ENCODE measurements around the gene TPTE2.

GRCh38 chr13:19606152-19606551, 44.8 kb upstream of the TPTE2 start:
- no peak for TF ChIP-seq MTA3 (IDR thresholded peaks at IDR 0.05; ENCODE audit: borderline replicate concordance)
- no peak for TF ChIP-seq ATF7 (IDR thresholded peaks at IDR 0.05)
- TF ChIP-seq, protein P1, sequence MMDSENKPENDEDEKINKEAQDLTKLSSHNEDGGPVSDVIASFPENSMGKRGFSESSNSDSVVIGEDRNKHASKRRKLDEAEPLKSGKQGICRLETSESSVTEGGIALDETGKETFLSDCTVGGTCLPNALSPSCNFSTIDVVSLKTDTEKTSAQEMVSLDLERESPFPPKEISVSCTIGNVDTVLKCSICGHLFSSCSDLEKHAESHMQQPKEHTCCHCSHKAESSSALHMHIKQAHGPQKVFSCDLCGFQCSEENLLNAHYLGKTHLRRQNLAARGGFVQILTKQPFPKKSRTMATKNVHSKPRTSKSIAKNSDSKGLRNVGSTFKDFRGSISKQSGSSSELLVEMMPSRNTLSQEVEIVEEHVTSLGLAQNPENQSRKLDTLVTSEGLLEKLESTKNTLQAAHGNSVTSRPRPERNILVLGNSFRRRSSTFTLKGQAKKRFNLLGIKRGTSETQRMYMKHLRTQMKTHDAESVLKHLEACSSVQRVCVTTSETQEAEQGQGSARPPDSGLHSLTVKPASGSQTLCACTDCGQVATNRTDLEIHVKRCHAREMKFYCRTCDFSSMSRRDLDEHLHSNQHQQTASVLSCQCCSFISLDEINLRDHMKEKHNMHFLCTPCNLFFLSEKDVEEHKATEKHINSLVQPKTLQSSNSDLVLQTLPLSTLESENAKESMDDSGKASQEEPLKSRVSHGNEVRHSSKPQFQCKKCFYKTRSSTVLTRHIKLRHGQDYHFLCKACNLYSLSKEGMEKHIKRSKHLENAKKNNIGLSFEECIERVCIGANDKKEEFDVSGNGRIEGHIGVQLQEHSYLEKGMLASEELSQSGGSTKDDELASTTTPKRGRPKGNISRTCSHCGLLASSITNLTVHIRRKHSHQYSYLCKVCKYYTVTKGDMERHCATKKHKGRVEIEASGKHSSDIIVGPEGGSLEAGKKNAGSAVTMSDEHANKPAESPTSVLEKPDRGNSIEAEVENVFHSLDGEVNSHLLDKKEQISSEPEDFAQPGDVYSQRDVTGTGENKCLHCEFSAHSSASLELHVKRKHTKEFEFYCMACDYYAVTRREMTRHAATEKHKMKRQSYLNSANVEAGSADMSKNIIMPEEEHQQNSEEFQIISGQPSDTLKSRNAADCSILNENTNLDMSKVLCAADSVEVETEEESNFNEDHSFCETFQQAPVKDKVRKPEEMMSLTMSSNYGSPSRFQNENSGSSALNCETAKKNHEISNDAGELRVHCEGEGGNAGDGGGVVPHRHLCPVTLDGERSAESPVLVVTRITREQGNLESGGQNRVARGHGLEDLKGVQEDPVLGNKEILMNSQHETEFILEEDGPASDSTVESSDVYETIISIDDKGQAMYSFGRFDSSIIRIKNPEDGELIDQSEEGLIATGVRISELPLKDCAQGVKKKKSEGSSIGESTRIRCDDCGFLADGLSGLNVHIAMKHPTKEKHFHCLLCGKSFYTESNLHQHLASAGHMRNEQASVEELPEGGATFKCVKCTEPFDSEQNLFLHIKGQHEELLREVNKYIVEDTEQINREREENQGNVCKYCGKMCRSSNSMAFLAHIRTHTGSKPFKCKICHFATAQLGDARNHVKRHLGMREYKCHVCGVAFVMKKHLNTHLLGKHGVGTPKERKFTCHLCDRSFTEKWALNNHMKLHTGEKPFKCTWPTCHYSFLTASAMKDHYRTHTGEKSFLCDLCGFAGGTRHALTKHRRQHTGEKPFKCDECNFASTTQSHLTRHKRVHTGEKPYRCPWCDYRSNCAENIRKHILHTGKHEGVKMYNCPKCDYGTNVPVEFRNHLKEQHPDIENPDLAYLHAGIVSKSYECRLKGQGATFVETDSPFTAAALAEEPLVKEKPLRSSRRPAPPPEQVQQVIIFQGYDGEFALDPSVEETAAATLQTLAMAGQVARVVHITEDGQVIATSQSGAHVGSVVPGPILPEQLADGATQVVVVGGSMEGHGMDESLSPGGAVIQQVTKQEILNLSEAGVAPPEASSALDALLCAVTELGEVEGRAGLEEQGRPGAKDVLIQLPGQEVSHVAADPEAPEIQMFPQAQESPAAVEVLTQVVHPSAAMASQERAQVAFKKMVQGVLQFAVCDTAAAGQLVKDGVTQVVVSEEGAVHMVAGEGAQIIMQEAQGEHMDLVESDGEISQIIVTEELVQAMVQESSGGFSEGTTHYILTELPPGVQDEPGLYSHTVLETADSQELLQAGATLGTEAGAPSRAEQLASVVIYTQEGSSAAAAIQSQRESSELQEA (IDR thresholded peaks at IDR 0.05; ENCODE audit: low read depth): no peak
- no peak for TF ChIP-seq TEAD4 (IDR thresholded peaks at IDR 0.05; ENCODE audit: low read length)
- TF ChIP-seq TEAD4 (CRISPR knock-in tag; IDR thresholded peaks at IDR 0.05; ENCODE audit: borderline replicate concordance): no peak
- TF ChIP-seq ZNF707 (CRISPR knock-in tag; conservative IDR thresholded peaks at IDR 0.05): no peak
- no peak for TF ChIP-seq U2AF2 (optimal IDR thresholded peaks at IDR 0.05; ENCODE audit: low read depth, low read length)
- TF ChIP-seq ZNF395 (CRISPR knock-in tag; IDR thresholded peaks at IDR 0.05): no peak
- no peak for TF ChIP-seq FOXM1 (IDR thresholded peaks at IDR 0.05; ENCODE audit: low read depth)
- TF ChIP-seq FOXM1 (CRISPR knock-in tag; IDR thresholded peaks at IDR 0.05; ENCODE audit: low read depth): no peak
- TF ChIP-seq TSC22D4 (tag; IDR thresholded peaks at IDR 0.05): no peak
- TF ChIP-seq CAMTA2 (CRISPR knock-in tag; conservative IDR thresholded peaks at IDR 0.05): no peak
- TF ChIP-seq, protein P2, sequence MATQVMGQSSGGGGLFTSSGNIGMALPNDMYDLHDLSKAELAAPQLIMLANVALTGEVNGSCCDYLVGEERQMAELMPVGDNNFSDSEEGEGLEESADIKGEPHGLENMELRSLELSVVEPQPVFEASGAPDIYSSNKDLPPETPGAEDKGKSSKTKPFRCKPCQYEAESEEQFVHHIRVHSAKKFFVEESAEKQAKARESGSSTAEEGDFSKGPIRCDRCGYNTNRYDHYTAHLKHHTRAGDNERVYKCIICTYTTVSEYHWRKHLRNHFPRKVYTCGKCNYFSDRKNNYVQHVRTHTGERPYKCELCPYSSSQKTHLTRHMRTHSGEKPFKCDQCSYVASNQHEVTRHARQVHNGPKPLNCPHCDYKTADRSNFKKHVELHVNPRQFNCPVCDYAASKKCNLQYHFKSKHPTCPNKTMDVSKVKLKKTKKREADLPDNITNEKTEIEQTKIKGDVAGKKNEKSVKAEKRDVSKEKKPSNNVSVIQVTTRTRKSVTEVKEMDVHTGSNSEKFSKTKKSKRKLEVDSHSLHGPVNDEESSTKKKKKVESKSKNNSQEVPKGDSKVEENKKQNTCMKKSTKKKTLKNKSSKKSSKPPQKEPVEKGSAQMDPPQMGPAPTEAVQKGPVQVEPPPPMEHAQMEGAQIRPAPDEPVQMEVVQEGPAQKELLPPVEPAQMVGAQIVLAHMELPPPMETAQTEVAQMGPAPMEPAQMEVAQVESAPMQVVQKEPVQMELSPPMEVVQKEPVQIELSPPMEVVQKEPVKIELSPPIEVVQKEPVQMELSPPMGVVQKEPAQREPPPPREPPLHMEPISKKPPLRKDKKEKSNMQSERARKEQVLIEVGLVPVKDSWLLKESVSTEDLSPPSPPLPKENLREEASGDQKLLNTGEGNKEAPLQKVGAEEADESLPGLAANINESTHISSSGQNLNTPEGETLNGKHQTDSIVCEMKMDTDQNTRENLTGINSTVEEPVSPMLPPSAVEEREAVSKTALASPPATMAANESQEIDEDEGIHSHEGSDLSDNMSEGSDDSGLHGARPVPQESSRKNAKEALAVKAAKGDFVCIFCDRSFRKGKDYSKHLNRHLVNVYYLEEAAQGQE (IDR thresholded peaks at IDR 0.05; ENCODE audit: borderline replicate concordance): no peak
- TF ChIP-seq, protein P2 (CRISPR knock-in tag; IDR thresholded peaks at IDR 0.05; ENCODE audit: low read depth): no peak
- TF ChIP-seq SMAD4 (CRISPR knock-in tag; conservative IDR thresholded peaks at IDR 0.05): no peak

Data from K562 (cell line).